HFF-Myc (cell line): ENCODE data around the gene GRIN3B.

Experiments used
- DNase-seq: peaks from one replicate; pipeline ENCODE4 v3.0.0-alpha.2; 2011; ENCODE audit warnings: low read depth; ENCODE audit errors: extremely low read depth
- H3K4me3 ChIP-seq: replicated peaks from 2 replicates; pipeline ENCODE4 v1.5.1; 2011; ENCODE audit warnings: low read depth, mild to moderate bottlenecking, control low read depth, low read length
- TF ChIP-seq, protein P1 (sequence below): IDR thresholded peaks from 2 replicates; pipeline ENCODE4 v1.5.1; 2012; ENCODE audit warnings: mild to moderate bottlenecking, low read depth, low read length, control low read depth; ENCODE audit errors: missing control alignments

Gene GRIN3B

DNA sequence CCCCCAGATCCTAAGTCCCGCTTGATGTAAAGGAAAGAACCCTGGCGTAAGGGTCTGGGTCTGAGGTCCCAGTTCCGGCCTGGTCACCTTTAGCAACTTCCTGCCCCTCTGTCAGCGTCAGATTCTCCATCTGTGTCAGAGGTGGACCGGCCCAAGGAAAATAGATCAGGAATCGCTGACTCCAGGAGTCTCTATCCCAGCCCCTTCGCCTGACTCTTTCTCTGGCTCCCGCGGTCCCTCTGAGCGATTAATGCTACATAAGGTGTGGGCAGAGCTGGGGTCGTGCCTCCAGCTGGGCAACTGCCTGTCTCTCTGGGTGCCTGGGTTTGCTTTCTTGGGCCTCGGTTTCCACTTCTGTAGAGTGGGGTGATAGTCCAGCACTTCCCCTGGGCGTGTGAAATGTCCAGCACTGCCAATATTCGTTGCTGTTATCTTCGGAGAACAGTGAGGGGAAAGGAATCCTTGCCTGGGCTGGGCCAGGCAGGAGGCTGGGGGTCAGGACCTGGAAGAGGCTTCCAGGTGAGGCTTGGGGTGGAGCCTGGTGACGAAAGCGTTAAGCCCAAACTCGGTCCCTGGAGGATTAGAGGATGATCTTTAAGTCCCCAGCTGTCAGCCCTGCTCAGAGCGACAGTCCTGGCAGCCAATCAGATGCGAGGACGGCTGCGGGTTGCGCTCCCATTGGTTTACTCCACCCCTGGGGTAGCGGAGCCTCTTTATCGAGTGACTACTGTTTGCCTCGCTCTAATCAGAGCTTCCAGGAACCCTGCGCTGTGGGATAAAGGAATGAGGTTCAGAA is 40.5 kb downstream of the GRIN3B start:
- H3K4me3 ChIP-seq, result peak overlapping the region; percentile 50
- TF ChIP-seq, protein P1, sequence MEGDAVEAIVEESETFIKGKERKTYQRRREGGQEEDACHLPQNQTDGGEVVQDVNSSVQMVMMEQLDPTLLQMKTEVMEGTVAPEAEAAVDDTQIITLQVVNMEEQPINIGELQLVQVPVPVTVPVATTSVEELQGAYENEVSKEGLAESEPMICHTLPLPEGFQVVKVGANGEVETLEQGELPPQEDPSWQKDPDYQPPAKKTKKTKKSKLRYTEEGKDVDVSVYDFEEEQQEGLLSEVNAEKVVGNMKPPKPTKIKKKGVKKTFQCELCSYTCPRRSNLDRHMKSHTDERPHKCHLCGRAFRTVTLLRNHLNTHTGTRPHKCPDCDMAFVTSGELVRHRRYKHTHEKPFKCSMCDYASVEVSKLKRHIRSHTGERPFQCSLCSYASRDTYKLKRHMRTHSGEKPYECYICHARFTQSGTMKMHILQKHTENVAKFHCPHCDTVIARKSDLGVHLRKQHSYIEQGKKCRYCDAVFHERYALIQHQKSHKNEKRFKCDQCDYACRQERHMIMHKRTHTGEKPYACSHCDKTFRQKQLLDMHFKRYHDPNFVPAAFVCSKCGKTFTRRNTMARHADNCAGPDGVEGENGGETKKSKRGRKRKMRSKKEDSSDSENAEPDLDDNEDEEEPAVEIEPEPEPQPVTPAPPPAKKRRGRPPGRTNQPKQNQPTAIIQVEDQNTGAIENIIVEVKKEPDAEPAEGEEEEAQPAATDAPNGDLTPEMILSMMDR, result no peak
- peak; percentile 86 for DNase-seq

DNA sequence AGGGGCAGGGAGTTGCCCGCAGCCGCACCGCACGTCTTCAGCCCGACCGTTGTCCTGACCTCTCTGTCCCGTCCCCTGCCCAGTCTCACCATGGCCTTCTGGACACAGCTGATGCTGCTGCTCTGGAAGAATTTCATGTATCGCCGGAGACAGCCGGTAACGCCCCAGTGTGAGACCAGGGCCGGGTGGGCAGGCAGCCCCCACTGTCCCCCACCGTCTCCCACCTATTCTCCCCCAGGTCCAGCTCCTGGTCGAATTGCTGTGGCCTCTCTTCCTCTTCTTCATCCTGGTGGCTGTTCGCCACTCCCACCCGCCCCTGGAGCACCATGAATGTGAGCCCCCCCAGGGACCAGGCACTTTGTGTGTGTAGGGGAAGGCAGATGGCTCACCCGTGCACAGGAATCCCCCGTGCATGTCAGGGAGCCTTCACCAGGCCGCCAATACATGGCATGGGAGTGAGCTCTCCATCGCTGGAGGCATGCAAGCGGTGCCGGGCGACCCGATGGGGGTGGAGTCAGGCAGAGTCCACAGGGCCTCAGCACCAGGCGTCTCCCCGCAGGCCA is 41.1 kb downstream of the GRIN3B start:
- peak overlapping the region; percentile 50; the same call in 1 of the 2 replicates for H3K4me3 ChIP-seq
- no peak for DNase-seq
- TF ChIP-seq, protein P1, result no peak

DNA sequence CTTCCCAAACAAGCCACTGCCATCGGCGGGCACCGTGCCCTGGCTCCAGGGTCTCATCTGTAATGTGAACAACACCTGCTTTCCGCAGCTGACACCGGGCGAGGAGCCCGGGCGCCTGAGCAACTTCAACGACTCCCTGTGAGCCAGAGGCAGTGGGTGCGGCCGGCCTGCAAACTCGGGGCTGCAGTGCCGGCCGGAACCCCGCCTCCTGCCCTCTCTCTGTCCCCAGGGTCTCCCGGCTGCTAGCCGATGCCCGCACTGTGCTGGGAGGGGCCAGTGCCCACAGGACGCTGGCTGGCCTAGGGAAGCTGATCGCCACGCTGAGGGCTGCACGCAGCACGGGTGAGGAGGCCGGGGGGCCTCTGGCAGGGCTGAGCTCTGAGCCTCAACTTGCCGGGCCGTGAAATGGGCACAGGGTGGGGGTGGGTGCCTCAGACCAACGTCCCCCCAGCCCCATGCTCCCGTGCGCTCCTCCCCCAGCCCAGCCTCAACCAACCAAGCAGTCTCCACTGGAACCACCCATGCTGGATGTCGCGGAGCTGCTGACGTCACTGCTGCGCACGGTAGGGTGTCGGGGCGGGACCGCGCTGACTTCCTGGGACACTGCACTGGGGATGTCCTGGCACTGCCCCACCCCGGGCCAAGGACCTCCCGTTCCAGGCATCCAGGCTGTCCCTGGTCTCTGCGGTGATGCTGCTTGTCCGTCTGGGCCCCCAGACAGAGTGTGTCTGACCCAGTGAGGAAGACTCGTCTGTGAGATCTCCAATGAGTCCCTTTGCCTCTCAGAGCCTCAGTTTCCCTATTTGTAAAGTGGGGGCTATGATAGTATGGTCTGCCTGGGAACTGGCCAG is 41.8 kb downstream of the GRIN3B start:
- DNase-seq, result no peak
- no peak overlapping the region for H3K4me3 ChIP-seq

DNA sequence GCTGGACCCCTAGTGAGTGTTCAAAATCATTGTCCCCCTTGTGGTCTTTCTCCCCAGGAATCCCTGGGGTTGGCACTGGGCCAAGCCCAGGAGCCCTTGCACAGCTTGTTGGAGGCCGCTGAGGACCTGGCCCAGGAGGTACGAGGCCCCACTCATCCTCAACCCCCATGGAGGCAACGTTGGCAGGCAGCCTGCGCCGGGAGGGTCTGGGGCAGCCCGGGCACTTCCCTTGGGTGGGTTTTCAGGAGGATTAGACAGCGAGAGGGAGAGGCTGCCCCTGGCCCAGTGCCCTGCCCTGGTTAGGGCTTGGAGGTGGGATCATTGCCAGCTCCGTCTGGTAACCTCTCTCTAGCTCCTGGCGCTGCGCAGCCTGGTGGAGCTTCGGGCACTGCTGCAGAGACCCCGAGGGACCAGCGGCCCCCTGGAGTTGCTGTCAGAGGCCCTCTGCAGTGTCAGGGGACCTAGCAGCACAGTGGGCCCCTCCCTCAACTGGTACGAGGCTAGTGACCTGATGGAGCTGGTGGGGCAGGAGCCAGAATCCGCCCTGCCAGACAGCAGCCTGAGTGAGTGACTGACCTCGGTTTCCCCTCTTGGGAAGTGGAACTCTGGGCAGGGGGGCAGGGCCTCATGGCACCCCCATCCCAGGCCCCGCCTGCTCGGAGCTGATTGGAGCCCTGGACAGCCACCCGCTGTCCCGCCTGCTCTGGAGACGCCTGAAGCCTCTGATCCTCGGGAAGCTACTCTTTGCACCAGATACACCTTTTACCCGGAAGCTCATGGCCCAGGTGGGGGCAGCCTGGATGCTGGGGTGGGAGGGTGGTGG is 42.7 kb downstream of the GRIN3B start:
- TF ChIP-seq, protein P1, result no peak
- H3K4me3 ChIP-seq, result no peak overlapping the region

More for the DNA sequence above, 41.8 kb downstream of the GRIN3B start:
- TF ChIP-seq, protein P1, result no peak

DNA sequence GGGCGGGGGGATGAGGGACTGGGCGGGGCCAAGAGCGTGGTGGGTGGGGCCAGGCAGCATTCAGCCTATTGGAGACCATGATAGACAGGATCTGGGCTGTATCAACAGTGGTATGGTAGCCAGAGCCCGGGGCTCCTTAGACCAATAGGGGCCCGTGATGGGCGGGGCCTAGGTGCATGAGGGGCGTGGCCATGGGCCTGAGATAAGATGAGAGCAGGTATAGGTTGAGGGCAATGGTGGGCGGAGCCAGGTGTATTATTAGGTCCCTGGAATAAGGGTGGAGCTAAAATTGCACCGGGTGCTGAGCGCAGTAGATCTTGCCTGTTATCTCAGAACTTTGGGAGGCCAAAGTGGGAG is 45.0 kb downstream of the GRIN3B start:
- H3K4me3 ChIP-seq, result no peak overlapping the region
- no peak for DNase-seq
- TF ChIP-seq, protein P1, result no peak

More for the DNA sequence above, 42.7 kb downstream of the GRIN3B start:
- no peak for DNase-seq

DNA sequence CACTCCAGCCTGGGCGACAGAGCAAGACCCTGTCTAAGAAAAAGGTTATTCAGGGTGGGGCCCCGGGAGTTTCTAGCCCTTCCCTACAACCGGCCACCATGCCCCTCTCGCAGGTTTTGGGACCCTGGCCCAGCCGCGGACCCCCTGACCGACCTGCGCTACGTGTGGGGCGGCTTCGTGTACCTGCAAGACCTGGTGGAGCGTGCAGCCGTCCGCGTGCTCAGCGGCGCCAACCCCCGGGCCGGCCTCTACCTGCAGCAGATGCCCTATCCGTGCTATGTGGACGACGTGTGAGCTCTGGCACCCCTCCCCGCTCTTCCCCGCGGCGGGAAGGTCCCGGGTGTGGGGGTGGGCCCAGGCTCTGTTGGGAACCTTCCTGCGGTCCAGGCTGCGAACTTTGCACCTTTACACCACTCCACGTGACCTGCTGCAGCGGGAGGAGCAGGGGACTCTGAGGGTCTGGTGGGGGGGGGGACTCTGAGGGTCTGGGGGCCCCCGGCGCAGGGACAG is 46.0 kb downstream of the GRIN3B start:
- TF ChIP-seq, protein P1, result no peak
- no peak for DNase-seq

More for the DNA sequence above, 46.0 kb downstream of the GRIN3B start:
- no peak overlapping the region for H3K4me3 ChIP-seq
